ENCODE data around the gene PRKG2.

Gene PRKG2

GRCh38 chr4:81164623-81165416 is 50.2 kb downstream of the PRKG2 start:
- TF ChIP-seq TAF1 (IDR thresholded peaks at IDR 0.05; ENCODE audit: borderline replicate concordance, insufficient read depth, low read length) (no peak), POLR2AphosphoS5 (IDR thresholded peaks at IDR 0.05; ENCODE audit: low read depth, low read length) (no peak), SIN3A (IDR thresholded peaks at IDR 0.05; ENCODE audit: borderline replicate concordance, insufficient read depth, low read length) (no peak), FOXP2 (optimal IDR thresholded peaks at IDR 0.05; ENCODE audit: borderline replicate concordance, extremely low read depth, extremely low read length, insufficient read depth) (no peak), REST (IDR thresholded peaks at IDR 0.05; ENCODE audit: insufficient read depth in 1 of 2, low read depth in 2 of 2, low read length in 2 of 2) (no peak)

- TF ChIP-seq POLR2AphosphoS5 (IDR thresholded peaks at IDR 0.05; ENCODE audit: low read depth, low read length) (no peak), SIN3A (IDR thresholded peaks at IDR 0.05; ENCODE audit: borderline replicate concordance, insufficient read depth, low read length) (no peak)
Measured at GRCh38 chr4:81164126-81164525, 50.9 kb downstream of the PRKG2 start.

- TF ChIP-seq POLR2AphosphoS5 (IDR thresholded peaks at IDR 0.05; ENCODE audit: low read depth, low read length) (no peak), REST (IDR thresholded peaks at IDR 0.05; ENCODE audit: insufficient read depth in 1 of 2, low read depth in 2 of 2, low read length in 2 of 2) (no peak), SIN3A (IDR thresholded peaks at IDR 0.05; ENCODE audit: borderline replicate concordance, insufficient read depth, low read length) (no peak), FOXP2 (optimal IDR thresholded peaks at IDR 0.05; ENCODE audit: borderline replicate concordance, extremely low read depth, extremely low read length, insufficient read depth) (no peak), TAF1 (IDR thresholded peaks at IDR 0.05; ENCODE audit: borderline replicate concordance, insufficient read depth, low read length) (no peak)
Measured at GRCh38 chr4:81162752-81163458, 52.1 kb downstream of the PRKG2 start.

GRCh38 chr4:81152839-81153713 is 61.9 kb downstream of the PRKG2 start:
- TF ChIP-seq POLR2AphosphoS5 (IDR thresholded peaks at IDR 0.05; ENCODE audit: low read depth, low read length), result no peak
- no peak for TF ChIP-seq REST (IDR thresholded peaks at IDR 0.05; ENCODE audit: insufficient read depth in 1 of 2, low read depth in 2 of 2, low read length in 2 of 2)
- no peak for TF ChIP-seq FOXP2 (optimal IDR thresholded peaks at IDR 0.05; ENCODE audit: borderline replicate concordance, extremely low read depth, extremely low read length, insufficient read depth)

GRCh38 chr4:81149976-81150375 is 65.0 kb downstream of the PRKG2 start:
- TF ChIP-seq TAF1 (IDR thresholded peaks at IDR 0.05; ENCODE audit: borderline replicate concordance, insufficient read depth, low read length), result no peak
- TF ChIP-seq FOXP2 (optimal IDR thresholded peaks at IDR 0.05; ENCODE audit: borderline replicate concordance, extremely low read depth, extremely low read length, insufficient read depth), result no peak
- TF ChIP-seq SIN3A (IDR thresholded peaks at IDR 0.05; ENCODE audit: borderline replicate concordance, insufficient read depth, low read length), result no peak
- TF ChIP-seq POLR2AphosphoS5 (IDR thresholded peaks at IDR 0.05; ENCODE audit: low read depth, low read length), result no peak
- no peak for TF ChIP-seq REST (IDR thresholded peaks at IDR 0.05; ENCODE audit: insufficient read depth in 1 of 2, low read depth in 2 of 2, low read length in 2 of 2)
